LNCAP (cell line): Measurements from ENCODE around the gene VAV3.

Experiments
- TF ChIP-seq, protein P1 (sequence below): fragments of 450-650 bp; IDR thresholded peaks from 2 replicates; pipeline ENCODE4 v1.5.1; 2017; ENCODE audit warnings: mild to moderate bottlenecking

The VAV3 gene

DNA sequence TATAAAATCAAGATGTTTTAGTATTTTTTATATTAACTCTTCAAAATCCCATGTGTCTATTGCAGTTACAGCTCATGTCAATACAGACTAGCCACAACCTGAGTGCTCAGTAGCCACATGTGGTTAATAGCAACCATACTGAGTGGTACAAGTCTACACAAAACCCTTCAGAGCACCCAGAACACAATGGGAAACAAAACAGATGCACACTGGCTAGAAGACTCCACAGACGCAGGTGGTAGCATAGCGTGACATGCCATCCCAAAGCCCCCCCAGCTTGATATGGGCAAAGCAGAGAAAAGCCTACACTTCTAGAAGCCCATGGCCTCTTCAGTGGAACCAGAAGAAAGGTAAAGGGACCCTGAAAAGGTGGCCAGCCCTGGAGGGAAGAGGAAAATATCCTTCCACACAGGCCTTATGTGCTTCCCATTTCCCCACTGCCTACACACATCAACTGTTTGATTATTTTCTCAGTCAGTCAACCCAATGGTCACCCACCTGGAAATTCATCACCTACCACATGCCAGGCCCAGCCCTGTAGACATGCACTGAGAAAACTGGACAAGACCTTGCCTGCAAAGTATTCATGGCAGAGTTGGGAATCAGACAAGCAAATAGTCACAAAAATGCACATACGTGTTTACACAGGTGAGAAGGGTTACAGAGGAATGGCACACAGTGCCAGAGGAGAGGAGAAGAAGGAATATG, 175.0 kb downstream of the VAV3 start:
- TF ChIP-seq, protein P1, sequence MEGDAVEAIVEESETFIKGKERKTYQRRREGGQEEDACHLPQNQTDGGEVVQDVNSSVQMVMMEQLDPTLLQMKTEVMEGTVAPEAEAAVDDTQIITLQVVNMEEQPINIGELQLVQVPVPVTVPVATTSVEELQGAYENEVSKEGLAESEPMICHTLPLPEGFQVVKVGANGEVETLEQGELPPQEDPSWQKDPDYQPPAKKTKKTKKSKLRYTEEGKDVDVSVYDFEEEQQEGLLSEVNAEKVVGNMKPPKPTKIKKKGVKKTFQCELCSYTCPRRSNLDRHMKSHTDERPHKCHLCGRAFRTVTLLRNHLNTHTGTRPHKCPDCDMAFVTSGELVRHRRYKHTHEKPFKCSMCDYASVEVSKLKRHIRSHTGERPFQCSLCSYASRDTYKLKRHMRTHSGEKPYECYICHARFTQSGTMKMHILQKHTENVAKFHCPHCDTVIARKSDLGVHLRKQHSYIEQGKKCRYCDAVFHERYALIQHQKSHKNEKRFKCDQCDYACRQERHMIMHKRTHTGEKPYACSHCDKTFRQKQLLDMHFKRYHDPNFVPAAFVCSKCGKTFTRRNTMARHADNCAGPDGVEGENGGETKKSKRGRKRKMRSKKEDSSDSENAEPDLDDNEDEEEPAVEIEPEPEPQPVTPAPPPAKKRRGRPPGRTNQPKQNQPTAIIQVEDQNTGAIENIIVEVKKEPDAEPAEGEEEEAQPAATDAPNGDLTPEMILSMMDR: no peak

DNA sequence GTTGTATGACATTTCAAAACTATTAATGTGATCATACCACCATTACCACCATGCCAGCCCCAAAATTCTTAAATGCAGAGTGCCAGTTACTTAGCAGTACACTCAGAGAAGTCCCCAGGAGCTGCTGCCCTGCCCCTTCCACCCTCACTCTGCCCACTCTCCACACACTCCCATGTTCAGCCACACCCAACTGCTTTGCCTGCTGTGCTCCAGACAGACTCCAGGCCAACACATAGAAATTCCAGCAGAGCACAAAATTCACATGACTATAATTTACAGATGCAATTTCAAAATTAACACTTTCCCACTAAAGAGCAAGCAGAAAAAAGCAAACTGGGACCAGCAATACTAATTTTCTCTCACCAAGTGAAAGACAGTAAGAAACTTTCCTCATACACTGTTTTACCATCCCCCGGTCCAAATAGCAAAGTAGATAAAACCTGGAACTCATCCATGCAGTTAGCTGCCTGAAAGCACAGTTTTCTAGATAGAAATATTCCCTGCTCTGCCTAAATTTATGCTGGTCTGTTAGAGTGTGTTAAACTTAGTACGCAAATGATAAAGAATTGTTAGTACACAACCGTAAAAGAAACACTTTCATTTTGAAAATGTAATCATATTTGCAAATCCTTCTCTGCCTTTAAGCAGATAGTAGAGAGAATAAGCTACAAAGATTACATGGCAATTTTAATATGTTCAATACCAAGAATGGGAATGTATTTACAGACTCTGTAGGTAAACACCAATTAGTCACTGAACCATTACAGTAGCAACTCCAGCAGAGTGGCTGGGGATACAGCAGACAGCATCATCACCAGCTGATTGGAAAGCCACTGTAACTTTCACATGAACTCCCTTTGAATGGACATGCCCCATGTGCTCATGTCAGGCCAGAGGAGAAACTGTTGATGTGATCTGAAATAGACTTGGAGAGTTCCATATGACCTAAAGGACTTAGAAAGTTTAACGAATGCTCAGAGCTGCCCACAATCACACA, 176.5 kb downstream of the VAV3 start:
- TF ChIP-seq, protein P1: no peak

DNA sequence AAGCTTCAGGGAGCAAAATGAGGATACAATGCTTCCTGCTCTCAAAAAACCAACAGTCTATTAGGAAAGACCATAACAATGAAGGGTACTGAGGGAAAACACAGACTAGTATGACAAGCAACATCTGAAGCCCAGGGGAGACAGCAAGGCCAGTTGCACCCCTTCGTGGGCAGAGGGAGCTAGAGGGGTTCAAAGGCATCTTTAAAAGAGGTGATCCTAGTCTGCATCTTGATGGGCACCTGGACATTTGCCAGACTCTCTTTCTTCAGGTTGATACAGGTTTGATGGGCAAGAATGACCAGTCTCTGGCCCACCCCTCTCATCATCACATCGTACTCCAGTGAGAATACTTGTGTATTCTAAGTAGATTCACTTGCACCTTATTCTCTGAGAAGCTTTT, 177.7 kb downstream of the VAV3 start:
- TF ChIP-seq, protein P1: no peak

DNA sequence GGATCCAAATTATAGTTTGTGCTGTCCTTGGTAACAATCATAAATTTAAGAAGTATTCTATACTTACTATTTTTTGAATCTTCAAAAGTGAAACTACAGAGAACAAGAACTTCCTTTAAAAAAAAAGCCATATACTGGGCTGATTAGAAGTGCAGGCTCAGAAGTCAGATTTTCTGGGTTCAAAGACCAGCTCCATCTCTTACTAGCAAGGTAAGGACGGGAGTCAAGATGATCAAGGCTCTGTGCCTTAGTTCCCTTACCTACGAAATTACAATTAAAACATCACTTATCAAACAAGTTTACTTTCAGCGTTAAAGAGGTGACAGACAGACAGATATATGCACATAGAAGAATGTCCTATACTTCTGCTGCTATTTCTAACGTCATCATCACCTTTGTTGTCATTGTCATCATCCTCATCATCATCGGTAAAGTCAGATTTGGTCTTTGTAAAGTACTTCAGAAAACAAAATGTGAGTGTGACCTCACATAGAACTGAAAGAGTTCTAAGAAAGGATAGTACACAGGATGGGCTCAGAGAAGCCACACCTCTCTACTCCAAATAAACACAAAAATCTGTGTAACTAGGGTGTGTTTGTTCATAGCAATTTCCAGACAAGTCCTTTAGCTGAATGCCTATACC, 178.7 kb downstream of the VAV3 start:
- TF ChIP-seq, protein P1: no peak

DNA sequence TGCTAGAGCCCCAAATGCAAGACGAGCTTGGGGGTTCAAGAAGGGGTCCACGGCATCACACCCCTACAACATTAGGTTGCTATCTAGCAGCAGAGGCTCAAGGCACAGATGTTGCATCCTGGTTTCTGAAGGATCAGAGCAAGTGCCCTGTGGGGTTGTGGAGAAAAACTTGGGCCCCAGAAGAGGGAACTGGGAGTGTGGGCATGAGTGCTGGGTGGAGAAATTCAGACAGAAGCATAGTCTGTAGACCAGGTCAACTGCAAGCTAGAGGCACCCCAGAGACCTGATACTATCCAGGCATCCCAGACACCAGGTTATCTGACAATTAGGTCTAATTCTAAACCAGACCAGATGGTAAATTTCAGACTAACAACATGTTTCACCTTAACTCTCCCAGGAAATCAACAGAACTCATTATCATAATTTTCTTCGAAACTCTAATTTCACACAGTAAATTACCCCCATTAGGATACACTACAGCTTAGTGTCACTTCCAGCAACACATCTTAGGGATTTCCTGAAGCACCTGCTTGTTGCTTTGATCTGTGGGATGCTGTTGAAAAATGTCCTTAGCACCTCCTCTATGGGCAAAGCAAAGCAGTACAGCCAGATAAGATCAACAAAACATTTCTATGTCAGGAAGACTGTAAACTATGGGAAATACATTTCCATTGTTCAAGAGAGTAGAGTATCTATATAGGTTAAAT, 179.3 kb downstream of the VAV3 start:
- TF ChIP-seq, protein P1: no peak

DNA sequence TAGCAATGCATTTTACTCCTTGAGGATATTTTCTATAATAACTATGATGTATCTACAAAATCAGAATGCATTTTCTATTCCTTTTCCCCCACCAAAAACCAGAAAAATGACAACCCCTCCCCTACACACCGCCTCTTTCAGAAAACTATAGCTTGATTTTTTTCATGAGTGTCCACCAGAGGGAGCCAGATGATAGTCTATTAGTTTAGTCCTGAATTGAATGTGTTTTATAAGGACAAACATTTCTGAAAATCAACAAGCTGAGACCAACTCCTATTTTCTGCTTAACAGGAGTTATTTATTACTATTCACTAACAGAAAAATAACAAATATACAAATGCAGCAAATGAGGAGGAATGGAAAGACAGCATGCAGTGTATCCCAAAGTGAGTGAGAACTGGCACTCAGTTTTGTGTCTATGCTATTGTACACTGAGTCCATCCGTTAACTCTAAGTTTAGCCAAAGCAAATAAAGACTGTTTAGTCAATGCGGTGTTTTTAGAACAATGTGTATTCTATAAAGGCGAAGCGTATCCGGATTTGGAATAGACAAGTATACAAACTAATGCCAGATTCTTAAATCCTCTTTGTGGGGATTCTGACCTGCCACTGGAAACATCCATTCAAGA, 182.6 kb downstream of the VAV3 start:
- TF ChIP-seq, protein P1: peak; percentile 75
